Neuron (in vitro differentiated cells): ENCODE results near the gene ABAT.

Experiments
- H2AFZ ChIP-seq: one replicate; pipeline ENCODE4 v1.6.1; 2013; ENCODE audit warnings: low read depth, mild to moderate bottlenecking, inconsistent platforms, low read length, moderate library complexity
- H3K27me3 ChIP-seq: one replicate; pipeline ENCODE4 v1.6.1; 2013; ENCODE audit warnings: low read length; ENCODE audit not compliant: insufficient read depth
- H3K36me3 ChIP-seq: one replicate; pipeline ENCODE4 v1.6.1; 2013; ENCODE audit warnings: low read length; ENCODE audit not compliant: insufficient read depth
- H3K4me1 ChIP-seq: one replicate; pipeline ENCODE4 v1.6.1; 2013; ENCODE audit warnings: low read length; ENCODE audit not compliant: insufficient read depth
- H3K4me3 ChIP-seq: 2 replicates; pipeline ENCODE4 v1.5.1; 2013; ENCODE audit warnings: mild to moderate bottlenecking, low read length, moderate library complexity
- H3K9me3 ChIP-seq: one replicate; pipeline ENCODE4 v1.6.1; 2013; ENCODE audit warnings: low read length

The ABAT gene

GRCh38 chr16:8661703-8662102 lies 12.7 kb upstream of the ABAT start:
- Histone ChIP-seq H3K27me3 (no peaks in the 10 kb centered on the region), H3K4me1 (no peaks in the 10 kb centered on the region), H3K4me3 (no peak overlapping the region)

GRCh38 chr16:8663192-8664089 lies 11.0 kb upstream of the ABAT start:
- no peak overlapping the region for H2AFZ ChIP-seq
- peaks cover 7% of the 10 kb centered on the region for H3K4me1 ChIP-seq
- no peak overlapping the region for H3K4me3 ChIP-seq
- H3K9me3 ChIP-seq: no peaks in the 10 kb centered on the region
- H3K27me3 ChIP-seq: no peaks in the 10 kb centered on the region
- no peaks in the 10 kb centered on the region for H3K36me3 ChIP-seq

More at GRCh38 chr16:8661703-8662102, 12.7 kb upstream of the ABAT start:
- H3K36me3 ChIP-seq: no peaks in the 10 kb centered on the region
- no peaks in the 10 kb centered on the region for H3K9me3 ChIP-seq
- H2AFZ ChIP-seq: no peak overlapping the region

GRCh38 chr16:8665529-8665928 lies 8.9 kb upstream of the ABAT start:
- Histone ChIP-seq H2AFZ (no peak overlapping the region), H3K4me3 (no peak overlapping the region), H3K36me3 (no peaks in the 10 kb centered on the region), H3K4me1 (peaks cover 12% of the 10 kb centered on the region), H3K9me3 (no peaks in the 10 kb centered on the region), H3K27me3 (no peaks in the 10 kb centered on the region)

GRCh38 chr16:8667492-8667891 lies 6.9 kb upstream of the ABAT start:
- Histone ChIP-seq H3K4me1 (peaks cover 14% of the 10 kb centered on the region), H3K9me3 (no peaks in the 10 kb centered on the region), H3K27me3 (no peaks in the 10 kb centered on the region), H3K36me3 (no peaks in the 10 kb centered on the region), H3K4me3 (no peak overlapping the region), H2AFZ (no peak overlapping the region)

- Histone ChIP-seq H3K36me3 (no peaks in the 10 kb centered on the region), H3K9me3 (no peaks in the 10 kb centered on the region), H2AFZ (no peak overlapping the region), H3K4me1 (peaks cover 14% of the 10 kb centered on the region), H3K27me3 (no peaks in the 10 kb centered on the region), H3K4me3 (no peak overlapping the region)
These were observed 6.3 kb upstream of the ABAT start for GRCh38 chr16:8668113-8668512.

GRCh38 chr16:8669481-8669880 lies 4.9 kb upstream of the ABAT start:
- Histone ChIP-seq H3K4me3 (no peak overlapping the region), H3K9me3 (no peaks in the 10 kb centered on the region), H3K27me3 (no peaks in the 10 kb centered on the region), H2AFZ (no peak overlapping the region), H3K36me3 (no peaks in the 10 kb centered on the region), H3K4me1 (peaks cover 22% of the 10 kb centered on the region)

GRCh38 chr16:8670014-8670560 lies 4.3 kb upstream of the ABAT start:
- Histone ChIP-seq H2AFZ (peak overlapping the region; percentile 35), H3K4me3 (no peak overlapping the region), H3K27me3 (no peaks in the 10 kb centered on the region), H3K4me1 (peaks cover 24% of the 10 kb centered on the region), H3K36me3 (no peaks in the 10 kb centered on the region), H3K9me3 (no peaks in the 10 kb centered on the region)

- peaks cover 36% of the 10 kb centered on the region for H3K4me1 ChIP-seq
- no peaks in the 10 kb centered on the region for H3K36me3 ChIP-seq
- peak overlapping the region; percentile 39 for H2AFZ ChIP-seq
- peak overlapping the region; percentile 69 for H3K4me3 ChIP-seq
- no peaks in the 10 kb centered on the region for H3K27me3 ChIP-seq
- H3K9me3 ChIP-seq: no peaks in the 10 kb centered on the region
These were observed 605 bp upstream of the ABAT start for GRCh38 chr16:8673611-8674412.

GRCh38 chr16:8675183-8676159 lies 1.1 kb downstream of the ABAT start:
- Histone ChIP-seq H3K4me3 (peak overlapping the region; percentile 69), H2AFZ (no peak overlapping the region), H3K36me3 (peaks cover 4% of the 10 kb centered on the region), H3K4me1 (peaks cover 33% of the 10 kb centered on the region), H3K27me3 (no peaks in the 10 kb centered on the region), H3K9me3 (peaks cover 9% of the 10 kb centered on the region)

GRCh38 chr16:8676160-8676547 lies 1.7 kb downstream of the ABAT start:
- Histone ChIP-seq H3K36me3 (peaks cover 4% of the 10 kb centered on the region), H3K27me3 (no peaks in the 10 kb centered on the region), H3K9me3 (peaks cover 9% of the 10 kb centered on the region), H3K4me3 (peak overlapping the region; percentile 69), H2AFZ (no peak overlapping the region), H3K4me1 (peaks cover 30% of the 10 kb centered on the region)

- H3K4me3 ChIP-seq: no peak overlapping the region
- peaks cover 4% of the 10 kb centered on the region for H3K36me3 ChIP-seq
- no peaks in the 10 kb centered on the region for H3K27me3 ChIP-seq
- H3K4me1 ChIP-seq: peaks cover 30% of the 10 kb centered on the region
- no peak overlapping the region for H2AFZ ChIP-seq
- peaks cover 9% of the 10 kb centered on the region for H3K9me3 ChIP-seq
These were observed 2.4 kb downstream of the ABAT start for GRCh38 chr16:8676737-8677375.

- Histone ChIP-seq H3K27me3 (no peaks in the 10 kb centered on the region), H3K4me3 (no peak overlapping the region), H2AFZ (no peak overlapping the region), H3K9me3 (peaks cover 9% of the 10 kb centered on the region), H3K36me3 (peaks cover 4% of the 10 kb centered on the region), H3K4me1 (peaks cover 30% of the 10 kb centered on the region)
These were observed 3.1 kb downstream of the ABAT start for GRCh38 chr16:8677481-8677880.
